ENCODE results near the gene PRUNE2. TPM values are rescaled to one million over a fixed set of nuclear protein-coding genes. Genes with fewer than 3 reads are reported as not detected.

The PRUNE2 gene
- polyA plus RNA-seq, 1 donor (not counting 4 experiments of a cell fraction or from before 2014, with no cell fraction given): 0.41 TPM

GRCh38 chr9:76949865-76950264, 44.0 kb upstream of the PRUNE2 start:
- dilution Hi-C loops (cut with MboI; ENCODE audit: extremely low pct_ligation_motif_present, low sequenced_read_pairs): no loop called here
- Histone ChIP-seq H4K20me1 (ENCODE audit: control insufficient read depth, extremely low read depth, insufficient read depth, low read length) (no peaks in the 10 kb centered on the region), H3K36me3 (ENCODE audit: control insufficient read depth in 2 of 2, extremely low read depth in 1 of 2, insufficient read depth in 2 of 2, low read length in 2 of 2) (no peaks in the 10 kb centered on the region), H2AFZ (ENCODE audit: control insufficient read depth, low read length) (no peak overlapping the region), H3K4me3 (ENCODE audit: control insufficient read depth in 2 of 3, extremely low read depth in 1 of 3, insufficient read depth in 2 of 3, low read depth in 1 of 3, low read length in 3 of 3) (no peak overlapping the region), H3K27me3 (ENCODE audit: control insufficient read depth, extremely low read depth, insufficient read depth, low read length) (no peaks in the 10 kb centered on the region), H3K9me1 (ENCODE audit: control insufficient read depth, extremely low read depth, insufficient read depth, low read length) (no peaks in the 10 kb centered on the region), H3K4me1 (ENCODE audit: control insufficient read depth, extremely low read depth, insufficient read depth, low read length) (no peaks in the 10 kb centered on the region), H3K9ac (ENCODE audit: control insufficient read depth, extremely low read depth, insufficient read depth, low read length) (no peak overlapping the region), H3K4me2 (ENCODE audit: control insufficient read depth, extremely low read depth, insufficient read depth, low read depth, low read length) (no peak overlapping the region), H3K79me2 (ENCODE audit: control insufficient read depth, insufficient read depth, low read length) (no peaks in the 10 kb centered on the region), H3K27ac (ENCODE audit: control insufficient read depth, insufficient read depth, low read length) (no peak overlapping the region), H3K9me3 (ENCODE audit: control insufficient read depth, low read depth, low read length) (no peaks in the 10 kb centered on the region)
- TF ChIP-seq CTCF (optimal IDR thresholded peaks at IDR 0.05 in 1 of 3, IDR thresholded peaks at IDR 0.05 in 1 of 3, conservative IDR thresholded peaks at IDR 0.05 in 1 of 3; ENCODE audit: extremely low read depth in 1 of 3, insufficient read depth in 2 of 3, low read length in 3 of 3): no peak
- TF ChIP-seq EZH2 (IDR thresholded peaks at IDR 0.05; ENCODE audit: low read length): no peak
- FAIRE-seq: no peak
- DNase-seq (ENCODE audit: low read depth, low spot score): no peak

- no peak overlapping the region for H2AFZ ChIP-seq (ENCODE audit: control insufficient read depth, low read length)
- H3K9ac ChIP-seq (ENCODE audit: control insufficient read depth, extremely low read depth, insufficient read depth, low read length): no peak overlapping the region
- H3K27ac ChIP-seq (ENCODE audit: control insufficient read depth, insufficient read depth, low read length): no peak overlapping the region
- H3K79me2 ChIP-seq (ENCODE audit: control insufficient read depth, insufficient read depth, low read length): no peaks in the 10 kb centered on the region
- TF ChIP-seq CTCF (optimal IDR thresholded peaks at IDR 0.05 in 1 of 3, IDR thresholded peaks at IDR 0.05 in 1 of 3, conservative IDR thresholded peaks at IDR 0.05 in 1 of 3; ENCODE audit: extremely low read depth in 1 of 3, insufficient read depth in 2 of 3, low read length in 3 of 3) (no peak), EZH2 (IDR thresholded peaks at IDR 0.05; ENCODE audit: low read length) (no peak)
- DNase-seq (ENCODE audit: low read depth, low spot score) (no peak), FAIRE-seq (no peak)
- H3K4me3 ChIP-seq (ENCODE audit: control insufficient read depth in 2 of 3, extremely low read depth in 1 of 3, insufficient read depth in 2 of 3, low read depth in 1 of 3, low read length in 3 of 3): no peak overlapping the region
- H3K4me1 ChIP-seq (ENCODE audit: control insufficient read depth, extremely low read depth, insufficient read depth, low read length): no peaks in the 10 kb centered on the region
- H3K9me1 ChIP-seq (ENCODE audit: control insufficient read depth, extremely low read depth, insufficient read depth, low read length): no peaks in the 10 kb centered on the region
- H4K20me1 ChIP-seq (ENCODE audit: control insufficient read depth, extremely low read depth, insufficient read depth, low read length): no peaks in the 10 kb centered on the region
- no peak overlapping the region for H3K4me2 ChIP-seq (ENCODE audit: control insufficient read depth, extremely low read depth, insufficient read depth, low read depth, low read length)
- no peaks in the 10 kb centered on the region for H3K36me3 ChIP-seq (ENCODE audit: control insufficient read depth in 2 of 2, extremely low read depth in 1 of 2, insufficient read depth in 2 of 2, low read length in 2 of 2)
- dilution Hi-C loops (cut with MboI; ENCODE audit: extremely low pct_ligation_motif_present, low sequenced_read_pairs): no loop called here
- peaks cover 4% of the 10 kb centered on the region for H3K27me3 ChIP-seq (ENCODE audit: control insufficient read depth, extremely low read depth, insufficient read depth, low read length)
- no peaks in the 10 kb centered on the region for H3K9me3 ChIP-seq (ENCODE audit: control insufficient read depth, low read depth, low read length)
These were observed 38.1 kb upstream of the PRUNE2 start for GRCh38 chr9:76944011-76944410.

Measured in keratinocyte (primary cell).